Glutamatergic neuron (in vitro differentiated cells): ENCODE results near the gene CAMK2B. TPM values are rescaled to one million over a fixed set of nuclear protein-coding genes. Genes with fewer than 3 reads are reported as not detected.

ENCODE experiments used
- DNase-seq: peaks from one replicate; pipeline ENCODE4 v3.0.0; 2022
- H3K27ac Mint-ChIP-seq: one replicate; pipeline ENCODE4 v1.8.0; 2020; ENCODE audit warnings: mild to moderate bottlenecking, mixed read lengths, inconsistent platforms; ENCODE audit not compliant: unreplicated experiment
- H3K27me3 Mint-ChIP-seq: one replicate; pipeline ENCODE4 v1.8.0; 2020; ENCODE audit warnings: mild to moderate bottlenecking, moderate library complexity, mixed read lengths, inconsistent platforms; ENCODE audit not compliant: unreplicated experiment
- H3K36me3 Mint-ChIP-seq: one replicate; pipeline ENCODE4 v1.8.0; 2020; ENCODE audit warnings: mild to moderate bottlenecking, mixed read lengths, inconsistent platforms; ENCODE audit not compliant: unreplicated experiment
- H3K4me1 Mint-ChIP-seq: one replicate; pipeline ENCODE4 v1.8.0; 2020; ENCODE audit warnings: mild to moderate bottlenecking, low read depth, mixed read lengths, inconsistent platforms; ENCODE audit not compliant: unreplicated experiment
- H3K4me3 Mint-ChIP-seq: one replicate; pipeline ENCODE4 v1.8.0; 2020; ENCODE audit warnings: mild to moderate bottlenecking, mixed read lengths, inconsistent platforms; ENCODE audit not compliant: unreplicated experiment
- H3K9me3 Mint-ChIP-seq: one replicate; pipeline ENCODE4 v1.8.0; 2020; ENCODE audit warnings: mild to moderate bottlenecking, moderate library complexity, mixed read lengths, inconsistent platforms; ENCODE audit not compliant: unreplicated experiment
- total RNA-seq: library from RNA; stranded (reverse); fragmentation: NEBNext Ultra II Directional; extraction: Animal tissue kit (Norgen Biotek cat#: 25700); gene quantifications from one replicate; pipeline ENCODE4 v1.2.1, GENCODE V29; 2021; ENCODE audit not compliant: unreplicated experiment
- TF ChIP-seq, protein P1 (sequence below): fragments of 200-600 bp; sonication (generic); IDR thresholded peaks from one replicate; pipeline ENCODE4 v1.5.0; 2021; ENCODE audit not compliant: partially characterized antibody, unreplicated experiment

The CAMK2B gene
- total RNA-seq, 1 donor from 2014 or later, result 55.1 TPM

DNA sequence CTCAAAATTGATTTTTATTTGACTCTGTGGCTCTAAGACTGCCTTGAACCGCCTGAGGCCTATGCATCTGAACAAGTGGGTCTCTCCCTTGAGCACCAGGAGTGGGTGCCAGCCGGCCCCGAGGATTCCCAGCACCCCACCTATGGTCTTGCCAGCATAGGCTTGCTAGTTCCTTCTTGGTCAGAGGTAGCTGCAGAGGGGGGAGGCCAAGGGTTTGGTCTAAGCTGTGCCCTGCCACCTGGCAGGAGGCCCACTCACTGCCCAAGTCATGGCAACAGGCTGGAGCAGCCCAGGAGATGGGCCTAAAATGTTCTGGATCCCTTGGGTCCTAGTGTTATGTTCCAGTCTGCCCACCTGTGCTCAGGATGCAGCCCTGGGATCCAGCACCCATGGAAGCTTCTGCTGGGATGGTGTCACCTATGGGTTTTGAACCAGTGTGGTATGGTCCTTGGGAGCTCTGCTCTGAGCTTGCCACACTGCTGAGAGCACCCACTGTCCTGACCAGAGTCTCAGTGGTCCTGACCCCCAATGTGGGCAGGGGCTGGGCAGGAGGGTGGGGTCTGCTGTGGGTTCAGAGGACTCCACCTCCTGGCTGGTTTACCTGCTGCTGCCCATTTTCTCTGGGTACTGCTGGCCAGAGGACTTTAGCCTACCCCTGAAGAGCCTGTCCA, 112.1 kb downstream of the CAMK2B start:
- H3K36me3 Mint-ChIP-seq, result no peaks in the 10 kb centered on the region
- peaks cover 18% of the 10 kb centered on the region for H3K4me1 Mint-ChIP-seq
- H3K27ac Mint-ChIP-seq, result peak overlapping the region; percentile 71
- H3K4me3 Mint-ChIP-seq, result no peak overlapping the region
- TF ChIP-seq, protein P1, sequence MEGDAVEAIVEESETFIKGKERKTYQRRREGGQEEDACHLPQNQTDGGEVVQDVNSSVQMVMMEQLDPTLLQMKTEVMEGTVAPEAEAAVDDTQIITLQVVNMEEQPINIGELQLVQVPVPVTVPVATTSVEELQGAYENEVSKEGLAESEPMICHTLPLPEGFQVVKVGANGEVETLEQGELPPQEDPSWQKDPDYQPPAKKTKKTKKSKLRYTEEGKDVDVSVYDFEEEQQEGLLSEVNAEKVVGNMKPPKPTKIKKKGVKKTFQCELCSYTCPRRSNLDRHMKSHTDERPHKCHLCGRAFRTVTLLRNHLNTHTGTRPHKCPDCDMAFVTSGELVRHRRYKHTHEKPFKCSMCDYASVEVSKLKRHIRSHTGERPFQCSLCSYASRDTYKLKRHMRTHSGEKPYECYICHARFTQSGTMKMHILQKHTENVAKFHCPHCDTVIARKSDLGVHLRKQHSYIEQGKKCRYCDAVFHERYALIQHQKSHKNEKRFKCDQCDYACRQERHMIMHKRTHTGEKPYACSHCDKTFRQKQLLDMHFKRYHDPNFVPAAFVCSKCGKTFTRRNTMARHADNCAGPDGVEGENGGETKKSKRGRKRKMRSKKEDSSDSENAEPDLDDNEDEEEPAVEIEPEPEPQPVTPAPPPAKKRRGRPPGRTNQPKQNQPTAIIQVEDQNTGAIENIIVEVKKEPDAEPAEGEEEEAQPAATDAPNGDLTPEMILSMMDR, result no peak
- H3K9me3 Mint-ChIP-seq, result peaks cover 6% of the 10 kb centered on the region
- H3K27me3 Mint-ChIP-seq, result peaks cover 5% of the 10 kb centered on the region
- no peak for DNase-seq

DNA sequence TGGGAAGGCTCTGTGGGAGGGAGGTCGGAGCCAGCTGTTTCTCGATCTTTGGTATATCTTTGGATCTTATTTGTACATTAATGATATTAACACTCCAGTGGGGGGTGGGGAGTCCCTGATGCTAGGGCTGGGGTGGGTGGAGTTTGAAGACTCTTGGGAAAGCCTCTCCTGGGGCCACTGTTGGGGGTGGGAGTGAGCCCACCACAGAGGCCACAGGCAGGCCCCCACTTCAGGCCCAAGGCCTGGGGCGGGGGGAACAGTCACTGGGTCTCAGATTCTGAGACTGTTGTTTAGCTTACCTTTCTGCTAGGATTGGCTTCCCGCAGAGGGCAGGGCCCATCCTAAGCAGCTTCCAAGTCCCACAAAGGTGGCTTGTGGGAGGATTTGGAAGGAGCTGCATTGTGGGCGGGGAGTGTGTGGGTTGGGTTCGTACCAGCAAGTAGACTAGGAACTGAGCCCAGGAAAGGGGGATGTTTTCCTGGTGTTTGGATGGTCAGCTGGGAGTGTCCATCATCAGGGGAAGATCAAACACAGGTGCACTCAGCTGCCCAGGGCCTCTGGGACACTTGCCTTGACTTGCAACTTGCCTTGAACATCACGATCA, 112.7 kb downstream of the CAMK2B start:
- H3K27me3 Mint-ChIP-seq, result peaks cover 5% of the 10 kb centered on the region
- H3K27ac Mint-ChIP-seq, result no peak overlapping the region
- TF ChIP-seq, protein P1, result no peak
- no peak overlapping the region for H3K4me3 Mint-ChIP-seq
- no peak for DNase-seq
- peaks cover 14% of the 10 kb centered on the region for H3K4me1 Mint-ChIP-seq
- no peaks in the 10 kb centered on the region for H3K36me3 Mint-ChIP-seq
- H3K9me3 Mint-ChIP-seq, result peaks cover 2% of the 10 kb centered on the region

- H3K9me3 Mint-ChIP-seq, result peaks cover 2% of the 10 kb centered on the region
- H3K4me1 Mint-ChIP-seq, result peaks cover 12% of the 10 kb centered on the region
- TF ChIP-seq, protein P1, result no peak
- no peak for DNase-seq
- H3K27me3 Mint-ChIP-seq, result peaks cover 5% of the 10 kb centered on the region
- H3K36me3 Mint-ChIP-seq, result no peaks in the 10 kb centered on the region
- H3K4me3 Mint-ChIP-seq, result no peak overlapping the region
- H3K27ac Mint-ChIP-seq, result no peak overlapping the region
Measured at GRCh38 chr7:44212018-44212417, 113.4 kb downstream of the CAMK2B start.

GRCh38 chr7:44211126-44211675, 114.2 kb downstream of the CAMK2B start:
- Mint-ChIP-seq H3K36me3 (no peaks in the 10 kb centered on the region), H3K4me3 (no peak overlapping the region), H3K27me3 (peaks cover 2% of the 10 kb centered on the region), H3K27ac (no peak overlapping the region), H3K4me1 (peaks cover 6% of the 10 kb centered on the region), H3K9me3 (peaks cover 2% of the 10 kb centered on the region)
- no peak for DNase-seq
- TF ChIP-seq, protein P1, result no peak

DNA sequence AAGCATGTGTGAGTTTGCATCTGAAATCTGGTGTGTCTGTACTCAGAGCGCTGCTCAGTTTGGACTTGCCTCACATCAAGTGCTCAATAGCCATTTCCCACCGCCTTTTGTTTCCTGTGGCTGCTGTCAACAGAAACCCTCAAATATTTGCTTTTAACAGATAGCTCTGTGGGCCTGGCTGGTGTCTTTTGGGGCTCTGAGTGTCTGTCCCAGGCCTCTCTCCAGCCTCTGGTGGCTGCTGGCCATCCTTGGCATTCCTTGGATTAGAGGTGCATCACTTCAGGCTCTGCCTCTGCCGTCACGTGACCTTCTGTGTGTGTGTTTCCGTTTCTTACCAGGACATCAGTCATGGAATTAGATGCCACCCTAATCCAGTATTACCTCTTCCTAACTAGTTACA, 115.3 kb downstream of the CAMK2B start:
- peaks cover 6% of the 10 kb centered on the region for H3K4me1 Mint-ChIP-seq
- H3K4me3 Mint-ChIP-seq, result no peak overlapping the region
- TF ChIP-seq, protein P1, result no peak
- no peak for DNase-seq
- peaks cover 2% of the 10 kb centered on the region for H3K27me3 Mint-ChIP-seq
- H3K36me3 Mint-ChIP-seq, result no peaks in the 10 kb centered on the region
- H3K9me3 Mint-ChIP-seq, result peaks cover 2% of the 10 kb centered on the region
- peak overlapping the region; percentile 11 for H3K27ac Mint-ChIP-seq
